Spleen (tissue), 11 donors: ENCODE measurements around the gene ERG. TPM values are rescaled to one million over a fixed set of nuclear protein-coding genes. Genes with fewer than 3 reads are reported as not detected.

Experiments used
- DNase-seq: peaks from one replicate; pipeline ENCODE4 v3.0.0-alpha.2; 2020
- H3K27ac ChIP-seq, 8 donors: fragments of 200-600 bp; sonication (generic) in 7 of 8; 1 replicate in 4 of 8; 2 replicates in 4 of 8; pipeline versions ENCODE4 v1.5.0 to v1.8.0; 2016 to 2021; ENCODE audit warnings: inconsistent platforms in 4 of 8, mild to moderate bottlenecking in 4 of 8, moderate library complexity in 1 of 8
- H3K27me3 ChIP-seq, 7 donors: fragments of 200-600 bp; sonication (generic) in 6 of 7; replicated peaks in 1 of 7; 1 replicate in 4 of 7; 2 replicates in 3 of 7; pipeline versions ENCODE4 v1.5.0 to v1.8.0; 2016 to 2021; ENCODE audit warnings: inconsistent platforms in 3 of 7, mild to moderate bottlenecking in 1 of 7
- H3K36me3 ChIP-seq, 6 donors: fragments of 200-600 bp; sonication (generic) in 5 of 6; 1 replicate in 4 of 6; 2 replicates in 2 of 6; pipeline versions ENCODE4 v1.5.0 to v1.8.0; 2016 to 2021; ENCODE audit warnings: inconsistent platforms in 2 of 6
- H3K4me1 ChIP-seq, 6 donors: fragments of 200-600 bp; sonication (generic) in 5 of 6; 1 replicate in 3 of 6; 2 replicates in 3 of 6; pipeline versions ENCODE4 v1.5.0 to v1.8.0; 2016 to 2021; ENCODE audit warnings: inconsistent platforms in 3 of 6
- H3K4me3 ChIP-seq, 8 donors: fragments of 200-600 bp; sonication (generic) in 7 of 8; 1 replicate in 4 of 8; 2 replicates in 4 of 8; pipeline versions ENCODE4 v1.5.0 to v1.8.0; 2016 to 2021; ENCODE audit warnings: inconsistent platforms in 4 of 8, mild to moderate bottlenecking in 4 of 8, moderate library complexity in 2 of 8
- H3K9me3 ChIP-seq, 8 donors: fragments of 200-600 bp; sonication (generic) in 7 of 8; 1 replicate in 4 of 8; 2 replicates in 4 of 8; pipeline versions ENCODE4 v1.5.0 to v1.8.0; 2016 to 2021; ENCODE audit warnings: inconsistent platforms in 4 of 8
- POLR2A ChIP-seq, 3 donors: fragments of 450-650 bp; IDR thresholded peaks; one replicate each; pipeline ENCODE4 v1.5.1; 2017; ENCODE audit warnings: antibody characterized with exemption in 3 of 3, mild to moderate bottlenecking in 1 of 3
- POLR2AphosphoS5 ChIP-seq, 3 donors: sonication (generic); formaldehyde crosslinking; IDR thresholded peaks; one replicate each; pipeline ENCODE4 v1.5.1; 2017; ENCODE audit warnings: antibody characterized with exemption in 3 of 3
- WGBS, 5 donors: extraction: QIAGEN DNeasy Blood & Tissue Kit in 3 of 5; methylation state at CpG; one replicate each; pipeline versions ENCODE4 v1.1.5 to v1.1.7; 2013 to 2018; 5-methylcytosine and 5-hydroxymethylcytosine counted together
- intact Hi-C: fragments of 100-400 bp; cut with DNase I; formaldehyde crosslinking; loops from one replicate; pipeline ENCODE4 v1.15.0; 2023; ENCODE audit warnings: low total_unique reads
- polyA plus RNA-seq, 3 donors: library from polyadenylated mRNA; stranded (reverse); fragments of 200-250 nt; gene quantifications; one replicate each; pipeline ENCODE4 v1.2.1, GENCODE V29; 2013
- total RNA-seq, 7 donors: library from RNA; depleted of rRNA in 3 of 7; stranded (reverse); fragments of >200 nt in 3 of 7; fragmentation: NEBNext Ultra II Directional in 4 of 7; extraction: Animal tissue kit (Norgen Biotek cat#: 25700) in 4 of 7; gene quantifications; one replicate each; pipeline versions ENCODE4 v1.1.0 to v1.2.1, GENCODE V29; 2016 to 2021
- TF ChIP-seq, protein P1 (sequence below), 11 experiments: fragments of 200-600 bp in 7 of 11; fragments of 450-650 bp in 4 of 11; sonication (generic) in 4 of 11; IDR thresholded peaks in 8 of 11; conservative IDR thresholded peaks in 3 of 11; 1 replicate in 7 of 11; 2 replicates in 4 of 11; pipeline versions ENCODE4 v1.4.0 to v1.8.0; 2016 to 2021; ENCODE audit warnings: antibody characterized with exemption in 11 of 11, inconsistent platforms in 4 of 11, mild to moderate bottlenecking in 1 of 11
- donor health status: healthy with polysubstance abuse.
- donor health status: DM: no; HTN: no; CAD: no; lungs with moderate emphysema.
- donor health status: DM: no; HTN: no; CAD: no.
- donor health status: Bipolar disorder and iron deficiency.
- donor health status: healthy.
- donor health status: DM: no; HTN: no; CAD: no.
- donor health status: DM: yes; HTN: yes; CAD: no.

ERG gene
- total and polyA plus RNA-seq, 10 donors, result 7.3 to 93.8 (median 57.5) TPM

DNA sequence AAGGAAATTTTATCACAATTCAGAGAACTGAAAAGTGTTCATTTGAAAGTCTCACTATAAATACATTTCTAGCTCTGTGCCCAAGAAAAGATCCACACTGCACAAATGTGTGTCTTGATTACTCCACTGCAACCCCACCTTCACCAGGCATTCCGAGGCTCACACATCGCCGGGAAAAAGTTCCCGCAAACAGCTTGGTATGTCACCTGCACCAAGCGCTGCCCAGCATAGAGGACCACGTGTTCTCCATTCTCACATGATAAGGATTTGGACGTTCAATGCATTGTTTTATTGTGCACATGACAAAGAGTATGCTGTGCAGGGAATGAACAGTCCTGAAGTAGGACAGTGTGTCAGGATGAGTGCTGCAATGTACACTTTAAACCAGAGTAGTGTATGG, 70.1 kb downstream of the ERG start:
- H3K9me3 ChIP-seq, result peaks cover 0 to 8% (median 0%) of the 10 kb centered on the region in 8 donors
- no peaks in the 10 kb centered on the region for H3K27me3 ChIP-seq
- H3K36me3 ChIP-seq, result peaks cover 0 to 48% (median 0%) of the 10 kb centered on the region in 6 donors
- no peak overlapping the region for H3K4me3 ChIP-seq
- WGBS, 5 donors, result 85 to 92% (median 90%) methylated on average over 7 of the region's 7 CpGs
- H3K4me1 ChIP-seq, result no peaks in the 10 kb centered on the region
- no peak overlapping the region for H3K27ac ChIP-seq
- intact Hi-C loops, result no loop called here
- no peak for TF ChIP-seq POLR2A (IDR thresholded peaks at IDR 0.05)
- TF ChIP-seq, protein P1, sequence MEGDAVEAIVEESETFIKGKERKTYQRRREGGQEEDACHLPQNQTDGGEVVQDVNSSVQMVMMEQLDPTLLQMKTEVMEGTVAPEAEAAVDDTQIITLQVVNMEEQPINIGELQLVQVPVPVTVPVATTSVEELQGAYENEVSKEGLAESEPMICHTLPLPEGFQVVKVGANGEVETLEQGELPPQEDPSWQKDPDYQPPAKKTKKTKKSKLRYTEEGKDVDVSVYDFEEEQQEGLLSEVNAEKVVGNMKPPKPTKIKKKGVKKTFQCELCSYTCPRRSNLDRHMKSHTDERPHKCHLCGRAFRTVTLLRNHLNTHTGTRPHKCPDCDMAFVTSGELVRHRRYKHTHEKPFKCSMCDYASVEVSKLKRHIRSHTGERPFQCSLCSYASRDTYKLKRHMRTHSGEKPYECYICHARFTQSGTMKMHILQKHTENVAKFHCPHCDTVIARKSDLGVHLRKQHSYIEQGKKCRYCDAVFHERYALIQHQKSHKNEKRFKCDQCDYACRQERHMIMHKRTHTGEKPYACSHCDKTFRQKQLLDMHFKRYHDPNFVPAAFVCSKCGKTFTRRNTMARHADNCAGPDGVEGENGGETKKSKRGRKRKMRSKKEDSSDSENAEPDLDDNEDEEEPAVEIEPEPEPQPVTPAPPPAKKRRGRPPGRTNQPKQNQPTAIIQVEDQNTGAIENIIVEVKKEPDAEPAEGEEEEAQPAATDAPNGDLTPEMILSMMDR (IDR thresholded peaks at IDR 0.05 in 8 of 11, conservative IDR thresholded peaks at IDR 0.05 in 3 of 11), result no peak
- TF ChIP-seq POLR2AphosphoS5 (IDR thresholded peaks at IDR 0.05), result no peak
- no peak for DNase-seq

DNA sequence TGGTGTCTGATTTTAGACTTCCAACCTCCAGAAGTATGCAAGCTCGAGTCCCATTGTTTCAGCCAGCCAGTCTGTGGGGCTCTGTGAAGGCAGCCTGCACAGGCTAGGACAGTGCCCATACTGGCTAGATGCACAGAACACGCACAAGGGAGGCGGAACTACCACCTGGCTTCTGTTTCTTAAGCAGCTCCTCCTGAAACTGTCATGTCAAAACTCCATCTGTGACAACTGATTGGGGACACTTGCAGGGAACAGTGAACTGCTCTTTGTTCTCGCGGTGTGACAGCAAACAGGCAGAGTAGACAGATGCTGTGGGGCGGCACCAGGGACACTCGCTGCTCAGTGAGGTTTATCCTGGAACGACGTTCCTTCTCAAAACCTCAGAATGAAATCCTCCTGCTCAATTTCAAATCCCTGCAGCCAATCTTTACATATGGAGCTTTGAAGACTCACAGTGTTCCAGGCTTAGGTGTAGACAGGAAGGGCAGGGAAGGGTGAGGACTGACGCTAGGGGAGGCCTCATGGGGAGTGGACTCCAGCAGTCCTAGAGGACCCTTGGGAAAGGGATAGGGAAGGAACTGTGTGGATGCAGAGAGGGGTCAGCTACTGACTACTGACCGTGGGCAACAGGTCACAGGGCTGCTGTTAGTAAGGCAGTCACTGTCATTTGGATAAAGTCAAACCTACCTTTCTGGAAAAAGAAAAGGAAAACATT, 73.8 kb downstream of the ERG start:
- H3K4me3 ChIP-seq, result no peak overlapping the region
- 70 to 83% (median 77%) methylated on average over 11 of the region's 11 CpGs for WGBS, 5 donors
- no peak overlapping the region for H3K27ac ChIP-seq
- TF ChIP-seq POLR2A (IDR thresholded peaks at IDR 0.05) (no peak), POLR2AphosphoS5 (IDR thresholded peaks at IDR 0.05) (no peak)
- TF ChIP-seq, protein P1 (IDR thresholded peaks at IDR 0.05 in 8 of 11, conservative IDR thresholded peaks at IDR 0.05 in 3 of 11), result no peak
- no peak for DNase-seq
- no peaks in the 10 kb centered on the region for H3K9me3 ChIP-seq
- intact Hi-C loops, result no loop called here
- peaks cover 0 to 78% (median 0%) of the 10 kb centered on the region in 6 donors for H3K36me3 ChIP-seq
- H3K27me3 ChIP-seq, result no peaks in the 10 kb centered on the region
- H3K4me1 ChIP-seq, result peaks cover 0 to 7% (median 0%) of the 10 kb centered on the region in 6 donors

DNA sequence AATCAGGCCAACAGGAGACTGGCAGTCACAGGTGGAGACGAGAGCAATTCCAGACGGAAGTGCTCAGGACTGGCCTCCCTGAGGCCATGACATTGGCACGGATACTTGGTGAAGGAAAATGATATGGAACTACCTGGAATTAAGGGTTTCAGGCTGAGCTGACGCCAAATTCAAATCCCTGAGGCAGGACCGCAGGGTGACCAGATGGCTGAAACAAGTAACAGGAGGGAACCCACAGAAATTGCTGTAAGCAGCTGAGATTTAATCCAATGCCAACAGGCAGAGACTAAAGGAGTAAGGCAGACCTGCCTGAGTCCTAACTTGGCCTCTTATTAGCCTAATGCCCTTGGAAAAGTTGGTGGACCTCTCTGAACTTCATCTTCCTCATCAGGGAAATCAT, 76.2 kb downstream of the ERG start:
- no peak overlapping the region for H3K27ac ChIP-seq
- H3K4me1 ChIP-seq, result peaks cover 0 to 12% (median 0%) of the 10 kb centered on the region in 6 donors
- no peak overlapping the region for H3K4me3 ChIP-seq
- H3K9me3 ChIP-seq, result no peaks in the 10 kb centered on the region
- H3K27me3 ChIP-seq, result no peaks in the 10 kb centered on the region
- 73 to 93% (median 76%) methylated on average over 5 of the region's 5 CpGs for WGBS, 5 donors
- TF ChIP-seq POLR2AphosphoS5 (IDR thresholded peaks at IDR 0.05), result no peak
- TF ChIP-seq, protein P1 (IDR thresholded peaks at IDR 0.05 in 8 of 11, conservative IDR thresholded peaks at IDR 0.05 in 3 of 11), result no peak
- TF ChIP-seq POLR2A (IDR thresholded peaks at IDR 0.05), result no peak
- intact Hi-C loops, result no loop called here
- DNase-seq, result no peak
- peaks cover 0 to 60% (median 0%) of the 10 kb centered on the region in 6 donors for H3K36me3 ChIP-seq

DNA sequence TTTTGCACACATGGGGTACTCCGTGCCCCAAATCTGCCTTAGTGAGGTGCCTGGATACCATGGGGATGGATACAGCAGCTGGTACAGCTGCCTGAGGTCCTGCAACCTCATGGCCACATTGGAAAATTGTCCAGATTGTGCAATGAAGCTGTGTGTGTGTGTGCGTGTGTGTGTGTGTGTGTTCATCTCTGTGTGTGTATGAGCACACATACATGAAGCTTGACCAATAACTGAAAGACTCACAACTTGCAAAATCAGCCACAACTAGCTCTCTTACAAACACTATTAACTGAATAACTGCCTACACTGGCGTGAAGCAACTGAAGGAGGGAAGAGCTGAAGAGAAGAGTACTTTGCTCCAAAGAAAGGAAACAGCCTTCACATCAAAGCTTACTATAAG, 78.1 kb downstream of the ERG start:
- H3K9me3 ChIP-seq, result no peaks in the 10 kb centered on the region
- peaks cover 0 to 48% (median 0%) of the 10 kb centered on the region in 6 donors for H3K36me3 ChIP-seq
- H3K4me3 ChIP-seq, result no peak overlapping the region
- intact Hi-C loops, result no loop called here
- H3K27ac ChIP-seq, result peak overlapping the region in 2 of 8 donors; percentile 0 to 9
- no peak for DNase-seq
- WGBS, 5 donors, result 50 to 79% (median 67%) methylated on average over 3 of the region's 3 CpGs
- TF ChIP-seq POLR2A (IDR thresholded peaks at IDR 0.05) (no peak), POLR2AphosphoS5 (IDR thresholded peaks at IDR 0.05) (no peak)
- TF ChIP-seq, protein P1 (IDR thresholded peaks at IDR 0.05 in 8 of 11, conservative IDR thresholded peaks at IDR 0.05 in 3 of 11), result no peak
- H3K4me1 ChIP-seq, result peaks cover 0 to 18% (median 4%) of the 10 kb centered on the region in 6 donors
- no peaks in the 10 kb centered on the region for H3K27me3 ChIP-seq
